ENCODE results near the gene PTPRG.
"Not testable (repeated sequence)": the region's sequence is repeated elsewhere in the genome, so short reads cannot be mapped to it uniquely, and the experiment has no call there.

Gene PTPRG

DNA sequence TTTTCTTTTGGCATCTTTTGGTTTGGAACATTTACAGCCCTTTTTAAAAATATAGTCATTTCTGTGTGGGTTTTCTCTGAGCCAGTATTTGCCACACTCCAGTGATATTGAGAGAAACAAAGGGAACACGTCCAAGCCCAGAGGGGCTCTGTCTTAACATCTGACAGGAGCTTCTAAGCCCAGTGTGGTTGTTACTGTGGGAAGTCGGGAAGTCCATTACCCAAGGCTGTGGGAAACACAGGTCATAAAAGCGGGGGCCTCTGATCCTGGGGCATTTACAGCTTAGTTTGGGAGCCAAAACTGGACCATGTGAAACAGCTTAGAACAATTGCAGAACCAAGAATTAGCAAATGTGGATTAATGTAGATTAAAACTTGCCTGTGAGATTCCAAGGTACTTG lies 123.0 kb downstream of the PTPRG start:
- Histone ChIP-seq H3K27ac (ENCODE audit: low read depth, low read length) (0 out of 2 replicates have a peak overlapping the region, but pooled peaks have one; percentile 22), H3K4me3 (ENCODE audit: low read depth, low read length) (no peak overlapping the region), H3K9me3 (ENCODE audit: control insufficient read depth, insufficient read depth, low read depth, low read length) (no peaks in the 10 kb centered on the region), H3K9ac (ENCODE audit: low read length) (no peak overlapping the region), H3K27me3 (ENCODE audit: control insufficient read depth, insufficient read depth, low read length) (no peaks in the 10 kb centered on the region), H3K36me3 (ENCODE audit: control insufficient read depth, insufficient read depth, low read length) (no peaks in the 10 kb centered on the region), H3K4me1 (ENCODE audit: control insufficient read depth, insufficient read depth, low read length) (peaks cover 91% of the 10 kb centered on the region)

DNA sequence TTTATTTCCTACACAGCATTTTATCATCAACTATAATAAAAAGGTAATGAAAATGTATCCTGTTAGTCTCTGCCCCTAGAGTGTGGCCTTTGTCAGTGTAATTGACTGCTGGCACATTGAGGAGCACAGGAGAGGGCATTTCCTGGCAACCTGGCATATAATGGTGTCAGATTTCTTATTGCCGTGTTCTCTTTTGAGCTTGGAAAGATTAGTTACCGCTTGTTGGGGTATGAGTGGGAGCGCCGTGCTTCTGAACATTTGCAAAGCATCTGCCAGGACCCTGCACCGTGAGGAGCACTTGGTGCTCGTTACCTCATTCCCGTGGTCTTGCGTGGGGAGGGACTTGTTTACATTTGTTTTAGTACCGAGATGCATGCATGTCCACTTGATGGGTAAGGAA lies 124.4 kb downstream of the PTPRG start:
- H3K4me1 ChIP-seq (ENCODE audit: control insufficient read depth, insufficient read depth, low read length): peaks cover 94% of the 10 kb centered on the region
- no peaks in the 10 kb centered on the region for H3K9me3 ChIP-seq (ENCODE audit: control insufficient read depth, insufficient read depth, low read depth, low read length)
- H3K27me3 ChIP-seq (ENCODE audit: control insufficient read depth, insufficient read depth, low read length): no peaks in the 10 kb centered on the region
- no peak overlapping the region for H3K4me3 ChIP-seq (ENCODE audit: low read depth, low read length)
- H3K36me3 ChIP-seq (ENCODE audit: control insufficient read depth, insufficient read depth, low read length): peaks cover 4% of the 10 kb centered on the region; the same call in 1 of the 2 replicates
- H3K27ac ChIP-seq (ENCODE audit: low read depth, low read length): no peak overlapping the region
- no peak overlapping the region for H3K9ac ChIP-seq (ENCODE audit: low read length)

DNA sequence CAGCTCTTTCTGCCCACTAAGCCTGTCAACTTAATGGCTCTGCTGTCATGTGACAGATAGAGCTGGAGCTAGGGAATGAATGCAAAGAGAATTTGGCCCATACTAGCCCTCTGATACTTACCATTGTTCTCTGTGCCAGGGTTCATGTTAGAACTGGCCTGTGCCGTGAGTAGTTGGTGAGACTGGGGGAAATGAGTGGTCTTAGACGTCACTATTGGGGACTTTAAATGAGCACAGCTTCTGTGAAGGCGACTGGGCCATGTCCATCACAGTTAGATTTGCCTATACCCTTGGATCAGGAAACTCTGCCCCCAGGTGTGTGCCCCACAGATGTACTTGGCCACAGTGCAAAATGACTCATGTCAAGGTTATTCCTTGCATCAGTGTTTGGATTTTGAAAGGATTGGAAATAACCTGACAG lies 124.9 kb downstream of the PTPRG start:
- Histone ChIP-seq H3K36me3 (ENCODE audit: control insufficient read depth, insufficient read depth, low read length) (peaks cover 7% of the 10 kb centered on the region; the same call in 1 of the 2 replicates), H3K4me1 (ENCODE audit: control insufficient read depth, insufficient read depth, low read length) (peaks cover 95% of the 10 kb centered on the region), H3K27ac (ENCODE audit: low read depth, low read length) (no peak overlapping the region), H3K9me3 (ENCODE audit: control insufficient read depth, insufficient read depth, low read depth, low read length) (no peaks in the 10 kb centered on the region), H3K9ac (ENCODE audit: low read length) (no peak overlapping the region), H3K4me3 (ENCODE audit: low read depth, low read length) (no peak overlapping the region), H3K27me3 (ENCODE audit: control insufficient read depth, insufficient read depth, low read length) (no peaks in the 10 kb centered on the region)

DNA sequence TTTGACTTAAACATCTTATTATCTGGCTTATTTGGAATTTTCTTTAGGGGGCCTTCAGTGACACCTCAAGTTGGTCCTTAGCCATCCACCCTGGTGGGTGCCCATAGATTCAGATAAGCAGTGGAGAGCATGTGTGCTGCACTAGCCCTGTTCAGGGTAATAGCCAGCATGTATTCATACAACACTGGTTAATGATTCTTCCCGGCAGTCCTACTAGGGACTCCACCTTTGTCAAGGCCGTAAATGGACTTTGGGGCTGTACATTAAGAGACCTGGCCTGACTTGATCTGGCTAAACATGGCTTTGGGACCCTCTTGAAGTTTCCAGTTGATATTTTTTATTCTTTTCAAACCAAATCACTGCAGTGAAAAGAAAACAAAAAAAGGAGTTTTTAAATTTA lies 125.8 kb downstream of the PTPRG start:
- Histone ChIP-seq H3K27me3 (ENCODE audit: control insufficient read depth, insufficient read depth, low read length) (no peaks in the 10 kb centered on the region), H3K4me3 (ENCODE audit: low read depth, low read length) (no peak overlapping the region), H3K9ac (ENCODE audit: low read length) (peak overlapping the region; percentile 36), H3K36me3 (ENCODE audit: control insufficient read depth, insufficient read depth, low read length) (peaks cover 8% of the 10 kb centered on the region; the same call in 1 of the 2 replicates), H3K4me1 (ENCODE audit: control insufficient read depth, insufficient read depth, low read length) (peaks cover 98% of the 10 kb centered on the region), H3K27ac (ENCODE audit: low read depth, low read length) (peak overlapping the region; percentile 79; the same call in 1 of the 2 replicates), H3K9me3 (ENCODE audit: control insufficient read depth, insufficient read depth, low read depth, low read length) (no peaks in the 10 kb centered on the region)

DNA sequence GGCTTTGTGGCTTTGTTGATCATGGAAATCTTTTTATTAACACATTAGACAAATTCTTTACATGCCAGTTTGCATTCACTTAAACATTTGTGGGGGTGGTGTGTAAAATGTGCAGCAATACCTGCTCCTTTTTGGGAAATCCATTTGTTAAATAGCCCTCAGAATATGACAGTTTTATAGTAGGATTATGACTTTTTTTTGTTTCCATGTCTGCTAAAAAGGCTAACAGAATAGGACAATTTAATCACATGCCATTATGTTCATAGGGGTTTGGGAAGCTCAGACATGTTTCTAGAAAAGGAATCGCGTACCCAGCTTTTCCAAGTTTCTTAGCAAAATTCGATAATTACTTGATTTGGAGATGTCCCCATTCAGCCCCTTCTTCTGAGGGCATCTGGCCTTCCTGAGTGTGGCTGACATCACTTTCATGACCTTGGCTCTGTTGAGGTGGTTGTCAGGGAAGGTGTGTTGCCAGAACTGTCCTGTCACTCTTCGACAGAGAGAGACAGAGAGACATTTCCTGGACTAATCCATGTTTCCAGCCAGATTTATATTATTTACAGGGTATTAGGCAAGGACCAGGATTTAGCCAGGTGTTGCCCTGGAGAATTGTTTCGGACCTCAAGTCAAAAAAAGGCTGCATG lies 126.4 kb downstream of the PTPRG start:
- Histone ChIP-seq H3K27ac (ENCODE audit: low read depth, low read length) (peak overlapping the region; percentile 79; the same call in 1 of the 2 replicates), H3K4me1 (ENCODE audit: control insufficient read depth, insufficient read depth, low read length) (peaks cover 98% of the 10 kb centered on the region), H3K9ac (ENCODE audit: low read length) (peak overlapping the region; percentile 70), H3K9me3 (ENCODE audit: control insufficient read depth, insufficient read depth, low read depth, low read length) (no peaks in the 10 kb centered on the region), H3K4me3 (ENCODE audit: low read depth, low read length) (peak overlapping the region; percentile 2; the same call in 1 of the 2 replicates), H3K36me3 (ENCODE audit: control insufficient read depth, insufficient read depth, low read length) (peaks cover 8% of the 10 kb centered on the region; the same call in 1 of the 2 replicates), H3K27me3 (ENCODE audit: control insufficient read depth, insufficient read depth, low read length) (no peaks in the 10 kb centered on the region)

DNA sequence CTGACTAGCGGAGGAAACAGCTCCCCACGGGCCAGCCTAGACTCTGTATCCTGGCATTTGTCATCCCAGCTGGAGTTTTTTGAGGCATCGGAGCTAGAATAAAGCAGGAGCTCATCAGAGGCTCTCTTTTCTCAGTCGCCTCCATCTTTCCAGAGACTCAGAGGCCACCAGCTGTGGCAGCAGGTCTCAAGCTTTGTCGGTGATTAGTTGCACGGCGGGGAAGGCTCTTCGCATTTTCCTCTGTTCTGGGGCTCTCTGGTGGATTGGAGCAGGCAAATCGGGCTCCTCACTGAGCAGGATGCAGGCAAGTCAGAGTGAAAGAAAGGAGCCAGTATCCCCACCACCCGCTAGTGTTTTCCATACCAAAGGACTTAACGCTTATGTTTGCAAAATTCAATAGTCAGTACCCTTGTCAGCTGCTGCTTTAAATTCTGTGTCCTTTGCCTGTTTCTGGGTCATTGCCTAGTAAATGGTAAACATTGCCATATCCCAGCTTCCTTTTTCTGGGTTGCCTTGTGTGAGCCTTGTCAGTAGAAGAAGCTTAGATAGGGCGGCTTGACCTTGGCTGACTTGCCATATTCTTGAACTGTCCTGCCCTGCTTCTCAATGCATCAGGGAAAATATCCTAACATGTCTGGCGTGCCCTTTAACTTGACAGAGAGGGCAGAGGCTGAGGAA lies 127.1 kb downstream of the PTPRG start:
- H3K9ac ChIP-seq (ENCODE audit: low read length): peak overlapping the region; percentile 80
- peaks cover 8% of the 10 kb centered on the region; the same call in 1 of the 2 replicates for H3K36me3 ChIP-seq (ENCODE audit: control insufficient read depth, insufficient read depth, low read length)
- H3K4me1 ChIP-seq (ENCODE audit: control insufficient read depth, insufficient read depth, low read length): peaks cover 96% of the 10 kb centered on the region
- H3K27me3 ChIP-seq (ENCODE audit: control insufficient read depth, insufficient read depth, low read length): no peaks in the 10 kb centered on the region
- no peaks in the 10 kb centered on the region for H3K9me3 ChIP-seq (ENCODE audit: control insufficient read depth, insufficient read depth, low read depth, low read length)
- H3K4me3 ChIP-seq (ENCODE audit: low read depth, low read length): peak overlapping the region; percentile 31
- H3K27ac ChIP-seq (ENCODE audit: low read depth, low read length): peak overlapping the region; percentile 87

DNA sequence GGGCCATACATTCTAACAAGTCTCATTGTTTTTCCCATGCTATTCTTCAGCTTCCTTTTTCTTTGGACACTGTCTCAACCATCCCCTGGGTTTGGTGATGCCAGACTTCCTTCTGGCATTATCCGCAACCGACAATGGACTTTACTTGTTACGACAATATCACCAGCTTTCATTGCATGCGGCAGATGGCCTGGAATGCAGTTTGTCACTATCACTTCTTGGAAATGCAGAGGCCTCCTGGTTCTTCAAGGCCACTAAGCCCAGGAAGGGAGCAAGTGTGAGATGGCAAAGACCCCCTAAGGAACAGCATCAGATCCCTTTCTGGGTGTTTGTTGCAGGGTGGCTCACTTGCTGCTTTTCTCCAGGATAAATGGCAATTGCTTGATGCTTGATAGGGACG lies 128.6 kb downstream of the PTPRG start:
- Histone ChIP-seq H3K9ac (ENCODE audit: low read length) (peak overlapping the region; percentile 0), H3K4me3 (ENCODE audit: low read depth, low read length) (no peak overlapping the region), H3K4me1 (ENCODE audit: control insufficient read depth, insufficient read depth, low read length) (peaks cover 83% of the 10 kb centered on the region), H3K36me3 (ENCODE audit: control insufficient read depth, insufficient read depth, low read length) (peaks cover 8% of the 10 kb centered on the region; the same call in 1 of the 2 replicates), H3K9me3 (ENCODE audit: control insufficient read depth, insufficient read depth, low read depth, low read length) (no peaks in the 10 kb centered on the region), H3K27me3 (ENCODE audit: control insufficient read depth, insufficient read depth, low read length) (no peaks in the 10 kb centered on the region), H3K27ac (ENCODE audit: low read depth, low read length) (peak overlapping the region; percentile 87; the same call in 1 of the 2 replicates)

DNA sequence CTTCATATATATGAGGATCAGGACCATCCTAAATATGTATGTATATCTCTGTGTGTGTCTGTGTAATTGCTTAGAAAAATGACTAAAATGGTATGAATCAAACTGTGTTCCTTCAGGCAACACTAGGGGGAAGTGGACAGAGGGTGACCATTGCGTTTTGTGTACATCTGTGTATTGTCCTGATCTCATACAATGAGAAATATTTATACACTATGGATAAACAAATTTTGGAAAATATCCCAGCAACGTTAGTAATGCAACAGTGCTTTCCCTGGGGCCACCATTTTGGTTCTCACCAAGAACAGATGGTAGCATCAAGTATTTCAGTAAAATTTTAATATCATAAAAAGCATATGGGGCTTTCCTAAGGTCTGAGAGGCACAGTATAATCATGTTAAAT lies 130.1 kb downstream of the PTPRG start:
- Histone ChIP-seq H3K36me3 (ENCODE audit: control insufficient read depth, insufficient read depth, low read length) (peaks cover 8% of the 10 kb centered on the region; the same call in 1 of the 2 replicates), H3K27ac (ENCODE audit: low read depth, low read length) (no peak overlapping the region; the same call in 1 of the 2 replicates), H3K9ac (ENCODE audit: low read length) (peak overlapping the region; percentile 2), H3K9me3 (ENCODE audit: control insufficient read depth, insufficient read depth, low read depth, low read length) (no peaks in the 10 kb centered on the region), H3K4me3 (ENCODE audit: low read depth, low read length) (no peak overlapping the region), H3K4me1 (ENCODE audit: control insufficient read depth, insufficient read depth, low read length) (peaks cover 72% of the 10 kb centered on the region), H3K27me3 (ENCODE audit: control insufficient read depth, insufficient read depth, low read length) (no peaks in the 10 kb centered on the region)

DNA sequence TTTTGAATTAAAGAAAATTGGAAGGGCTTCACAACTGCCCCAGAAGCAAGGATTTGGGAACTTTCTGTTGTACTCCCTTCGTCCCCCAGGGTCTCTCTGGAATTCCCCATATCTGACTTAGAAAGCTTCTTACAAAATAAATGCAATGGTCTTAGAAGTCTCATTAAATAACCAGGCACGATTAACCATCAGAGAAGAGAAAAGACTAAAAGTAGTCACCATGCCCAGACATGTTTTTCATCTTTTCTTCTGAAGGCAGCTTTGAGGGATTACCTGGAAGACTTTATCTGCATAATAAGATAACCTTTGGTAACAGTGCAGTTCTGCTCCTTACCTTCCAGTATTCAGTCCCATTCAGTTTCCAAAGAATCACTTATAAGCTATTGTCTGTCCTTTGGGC lies 135.9 kb downstream of the PTPRG start:
- Histone ChIP-seq H3K36me3 (ENCODE audit: control insufficient read depth, insufficient read depth, low read length) (no peaks in the 10 kb centered on the region), H3K9me3 (ENCODE audit: control insufficient read depth, insufficient read depth, low read depth, low read length) (no peaks in the 10 kb centered on the region), H3K4me1 (ENCODE audit: control insufficient read depth, insufficient read depth, low read length) (peaks cover 65% of the 10 kb centered on the region), H3K27me3 (ENCODE audit: control insufficient read depth, insufficient read depth, low read length) (no peaks in the 10 kb centered on the region), H3K9ac (ENCODE audit: low read length) (no peak overlapping the region), H3K27ac (ENCODE audit: low read depth, low read length) (peak overlapping the region; percentile 45), H3K4me3 (ENCODE audit: low read depth, low read length) (no peak overlapping the region)

DNA sequence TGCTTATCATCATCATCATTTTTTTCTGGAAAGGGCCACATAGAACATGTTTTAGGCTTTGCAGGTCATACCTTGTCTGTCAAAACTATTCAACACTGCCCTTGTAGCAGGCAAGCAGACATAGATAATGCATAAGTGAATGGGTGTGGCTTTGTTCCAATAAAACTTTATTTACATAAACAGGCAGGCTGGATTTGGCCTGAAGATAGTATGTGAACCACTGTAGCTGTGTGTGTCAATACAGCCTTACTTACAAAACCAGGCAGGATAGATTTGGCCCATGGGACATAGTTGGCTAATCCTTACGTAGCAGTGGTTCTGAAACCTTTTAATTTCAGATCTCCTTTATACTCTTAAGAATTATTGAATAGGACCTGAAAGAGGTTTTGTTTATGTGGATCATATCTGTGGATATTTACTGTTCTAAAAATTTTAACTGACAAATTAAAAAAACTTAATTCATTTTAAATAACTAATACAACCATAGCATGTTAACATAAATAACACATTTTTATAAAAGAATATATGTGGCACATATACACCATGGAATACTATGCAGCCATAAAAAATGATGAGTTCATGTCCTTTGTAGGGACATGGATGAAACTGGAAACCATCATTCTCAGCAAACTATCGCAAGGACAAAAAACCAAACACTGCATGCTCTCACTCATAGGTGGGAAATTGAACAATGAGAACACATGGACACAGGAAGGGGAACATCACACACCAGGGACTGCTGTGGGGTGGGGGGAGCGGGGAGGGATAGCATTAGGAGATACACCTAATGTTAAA lies 137.1 kb downstream of the PTPRG start:
- H3K9me3 ChIP-seq (ENCODE audit: control insufficient read depth, insufficient read depth, low read depth, low read length); H3K27me3 ChIP-seq (ENCODE audit: control insufficient read depth, insufficient read depth, low read length); H3K27ac ChIP-seq (ENCODE audit: low read depth, low read length); H3K36me3 ChIP-seq (ENCODE audit: control insufficient read depth, insufficient read depth, low read length); H3K9ac ChIP-seq (ENCODE audit: low read length); H3K4me3 ChIP-seq (ENCODE audit: low read depth, low read length): not testable (repeated sequence)
- peaks cover 67% of the 10 kb centered on the region for H3K4me1 ChIP-seq (ENCODE audit: control insufficient read depth, insufficient read depth, low read length)

Measured in HUES6 (cell line).